GM23338 (cell line): ENCODE data around the gene ZNF23. TPM values are rescaled to one million over a fixed set of nuclear protein-coding genes. Genes with fewer than 3 reads are reported as not detected.

Experiments
- CREB1 ChIP-seq: fragments of 250-450 bp; sonication (Bioruptor Pico); IDR thresholded peaks from 2 replicates; pipeline ENCODE4 v1.5.0; 2020; ENCODE audit warnings: low read depth, mild to moderate bottlenecking, moderate library complexity
- EZH2 ChIP-seq: fragments of 200-600 bp; sonication (generic); IDR thresholded peaks from one replicate; pipeline ENCODE4 v1.8.0; 2017; ENCODE audit warnings: antibody characterized with exemption, mild to moderate bottlenecking, low read depth; ENCODE audit not compliant: unreplicated experiment
- EZH2phosphoT487 ChIP-seq: fragments of 200-600 bp; sonication (generic); IDR thresholded peaks from one replicate; pipeline ENCODE4 v1.8.1; 2018; ENCODE audit warnings: antibody characterized with exemption; ENCODE audit not compliant: unreplicated experiment
- JUNB ChIP-seq: IDR thresholded peaks from one replicate; pipeline ENCODE4 v1.6.1; 2016; ENCODE audit warnings: antibody characterized with exemption; ENCODE audit not compliant: unreplicated experiment
- NANOG ChIP-seq: IDR thresholded peaks from 2 replicates; pipeline ENCODE4 v1.6.1; 2016; ENCODE audit warnings: antibody characterized with exemption, borderline replicate concordance
- POLR2AphosphoS5 ChIP-seq: IDR thresholded peaks from 2 replicates; pipeline ENCODE4 v1.6.1; 2016; ENCODE audit warnings: antibody characterized with exemption, low read depth
- ZNF114 ChIP-seq: fragments of 250-450 bp; sonication (Bioruptor Pico); IDR thresholded peaks from 2 replicates; pipeline ENCODE4 v1.5.0; 2020; ENCODE audit warnings: mild to moderate bottlenecking, moderate library complexity
- ZNF331 ChIP-seq: fragments of 250-450 bp; sonication (Bioruptor Pico); IDR thresholded peaks from 2 replicates; pipeline ENCODE4 v1.5.0; 2020; ENCODE audit warnings: low read depth, mild to moderate bottlenecking, moderate library complexity
- polyA plus RNA-seq: library from polyadenylated mRNA; unstranded; fragments of >200 nt; fragmentation: Nextera tagmentation; extraction: Ambion mirVana; gene quantifications from 2 replicates; pipeline ENCODE4 v1.2.1, GENCODE V29; 2016
- total RNA-seq: library from RNA; depleted of rRNA; stranded (reverse); fragments of >200 nt; shearing (Covaris generic); gene quantifications from 2 replicates; pipeline ENCODE4 v1.2.3, GENCODE V29; 2014
- TF ChIP-seq, protein P1 (sequence below): fragments of 250-450 bp; sonication (Bioruptor Pico); IDR thresholded peaks from 2 replicates; pipeline ENCODE4 v1.5.0; 2020; ENCODE audit warnings: mild to moderate bottlenecking, moderate library complexity
- TF ChIP-seq, protein P2 (sequence below): IDR thresholded peaks from 2 replicates; pipeline ENCODE4 v1.6.1; 2016; ENCODE audit warnings: antibody characterized with exemption
- TF ChIP-seq, protein P3 (sequence below): IDR thresholded peaks from one replicate; pipeline ENCODE4 v1.6.1; 2018; ENCODE audit warnings: antibody characterized with exemption; ENCODE audit not compliant: unreplicated experiment

Gene ZNF23
- total and polyA plus RNA-seq, 2 experiments from 2014 or later: 8.4 to 8.8 TPM

DNA sequence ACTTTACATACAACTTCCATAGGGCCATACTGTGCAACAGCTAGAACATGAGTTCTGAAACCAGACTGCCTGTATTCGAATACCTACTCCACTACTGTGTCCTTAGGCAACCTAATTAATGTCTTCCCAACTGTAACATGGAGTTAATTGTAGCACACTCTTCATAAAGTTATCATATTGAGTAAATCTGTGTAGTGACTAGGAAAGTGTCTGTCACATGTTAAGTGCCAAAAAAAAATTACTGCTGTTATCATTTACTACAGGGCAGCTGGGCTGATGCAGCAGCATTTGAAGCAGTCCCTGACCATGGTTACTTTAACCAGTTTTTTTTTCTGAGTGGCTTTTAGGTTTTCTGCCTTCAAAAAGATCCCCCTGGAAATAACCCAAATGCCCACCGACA, 10.9 kb upstream of the ZNF23 start (continued):
- TF ChIP-seq, protein P1, sequence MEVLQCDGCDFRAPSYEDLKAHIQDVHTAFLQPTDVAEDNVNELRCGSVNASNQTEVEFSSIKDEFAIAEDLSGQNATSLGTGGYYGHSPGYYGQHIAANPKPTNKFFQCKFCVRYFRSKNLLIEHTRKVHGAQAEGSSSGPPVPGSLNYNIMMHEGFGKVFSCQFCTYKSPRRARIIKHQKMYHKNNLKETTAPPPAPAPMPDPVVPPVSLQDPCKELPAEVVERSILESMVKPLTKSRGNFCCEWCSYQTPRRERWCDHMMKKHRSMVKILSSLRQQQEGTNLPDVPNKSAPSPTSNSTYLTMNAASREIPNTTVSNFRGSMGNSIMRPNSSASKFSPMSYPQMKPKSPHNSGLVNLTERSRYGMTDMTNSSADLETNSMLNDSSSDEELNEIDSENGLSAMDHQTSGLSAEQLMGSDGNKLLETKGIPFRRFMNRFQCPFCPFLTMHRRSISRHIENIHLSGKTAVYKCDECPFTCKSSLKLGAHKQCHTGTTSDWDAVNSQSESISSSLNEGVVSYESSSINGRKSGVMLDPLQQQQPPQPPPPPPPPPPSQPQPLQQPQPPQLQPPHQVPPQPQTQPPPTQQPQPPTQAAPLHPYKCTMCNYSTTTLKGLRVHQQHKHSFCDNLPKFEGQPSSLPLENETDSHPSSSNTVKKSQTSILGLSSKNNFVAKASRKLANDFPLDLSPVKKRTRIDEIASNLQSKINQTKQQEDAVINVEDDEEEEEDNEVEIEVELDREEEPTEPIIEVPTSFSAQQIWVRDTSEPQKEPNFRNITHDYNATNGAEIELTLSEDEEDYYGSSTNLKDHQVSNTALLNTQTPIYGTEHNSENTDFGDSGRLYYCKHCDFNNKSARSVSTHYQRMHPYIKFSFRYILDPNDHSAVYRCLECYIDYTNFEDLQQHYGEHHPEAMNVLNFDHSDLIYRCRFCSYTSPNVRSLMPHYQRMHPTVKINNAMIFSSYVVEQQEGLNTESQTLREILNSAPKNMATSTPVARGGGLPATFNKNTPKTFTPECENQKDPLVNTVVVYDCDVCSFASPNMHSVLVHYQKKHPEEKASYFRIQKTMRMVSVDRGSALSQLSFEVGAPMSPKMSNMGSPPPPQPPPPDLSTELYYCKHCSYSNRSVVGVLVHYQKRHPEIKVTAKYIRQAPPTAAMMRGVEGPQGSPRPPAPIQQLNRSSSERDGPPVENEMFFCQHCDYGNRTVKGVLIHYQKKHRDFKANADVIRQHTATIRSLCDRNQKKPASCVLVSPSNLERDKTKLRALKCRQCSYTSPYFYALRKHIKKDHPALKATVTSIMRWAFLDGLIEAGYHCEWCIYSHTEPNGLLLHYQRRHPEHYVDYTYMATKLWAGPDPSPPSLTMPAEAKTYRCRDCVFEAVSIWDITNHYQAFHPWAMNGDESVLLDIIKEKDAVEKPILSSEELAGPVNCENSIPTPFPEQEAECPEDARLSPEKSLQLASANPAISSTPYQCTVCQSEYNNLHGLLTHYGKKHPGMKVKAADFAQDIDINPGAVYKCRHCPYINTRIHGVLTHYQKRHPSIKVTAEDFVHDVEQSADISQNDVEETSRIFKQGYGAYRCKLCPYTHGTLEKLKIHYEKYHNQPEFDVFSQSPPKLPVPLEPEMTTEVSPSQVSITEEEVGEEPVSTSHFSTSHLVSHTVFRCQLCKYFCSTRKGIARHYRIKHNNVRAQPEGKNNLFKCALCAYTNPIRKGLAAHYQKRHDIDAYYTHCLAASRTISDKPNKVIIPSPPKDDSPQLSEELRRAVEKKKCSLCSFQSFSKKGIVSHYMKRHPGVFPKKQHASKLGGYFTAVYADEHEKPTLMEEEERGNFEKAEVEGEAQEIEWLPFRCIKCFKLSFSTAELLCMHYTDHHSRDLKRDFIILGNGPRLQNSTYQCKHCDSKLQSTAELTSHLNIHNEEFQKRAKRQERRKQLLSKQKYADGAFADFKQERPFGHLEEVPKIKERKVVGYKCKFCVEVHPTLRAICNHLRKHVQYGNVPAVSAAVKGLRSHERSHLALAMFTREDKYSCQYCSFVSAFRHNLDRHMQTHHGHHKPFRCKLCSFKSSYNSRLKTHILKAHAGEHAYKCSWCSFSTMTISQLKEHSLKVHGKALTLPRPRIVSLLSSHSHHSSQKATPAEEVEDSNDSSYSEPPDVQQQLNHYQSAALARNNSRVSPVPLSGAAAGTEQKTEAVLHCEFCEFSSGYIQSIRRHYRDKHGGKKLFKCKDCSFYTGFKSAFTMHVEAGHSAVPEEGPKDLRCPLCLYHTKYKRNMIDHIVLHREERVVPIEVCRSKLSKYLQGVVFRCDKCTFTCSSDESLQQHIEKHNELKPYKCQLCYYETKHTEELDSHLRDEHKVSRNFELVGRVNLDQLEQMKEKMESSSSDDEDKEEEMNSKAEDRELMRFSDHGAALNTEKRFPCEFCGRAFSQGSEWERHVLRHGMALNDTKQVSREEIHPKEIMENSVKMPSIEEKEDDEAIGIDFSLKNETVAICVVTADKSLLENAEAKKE (CRISPR knock-in tag): no peak
- TF ChIP-seq ZNF331 (CRISPR knock-in tag): no peak
- TF ChIP-seq, protein P2, sequence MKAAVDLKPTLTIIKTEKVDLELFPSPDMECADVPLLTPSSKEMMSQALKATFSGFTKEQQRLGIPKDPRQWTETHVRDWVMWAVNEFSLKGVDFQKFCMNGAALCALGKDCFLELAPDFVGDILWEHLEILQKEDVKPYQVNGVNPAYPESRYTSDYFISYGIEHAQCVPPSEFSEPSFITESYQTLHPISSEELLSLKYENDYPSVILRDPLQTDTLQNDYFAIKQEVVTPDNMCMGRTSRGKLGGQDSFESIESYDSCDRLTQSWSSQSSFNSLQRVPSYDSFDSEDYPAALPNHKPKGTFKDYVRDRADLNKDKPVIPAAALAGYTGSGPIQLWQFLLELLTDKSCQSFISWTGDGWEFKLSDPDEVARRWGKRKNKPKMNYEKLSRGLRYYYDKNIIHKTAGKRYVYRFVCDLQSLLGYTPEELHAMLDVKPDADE: no peak
- no peak for TF ChIP-seq JUNB
- no peak for TF ChIP-seq CREB1 (CRISPR knock-in tag)
- TF ChIP-seq EZH2phosphoT487: no peak
- TF ChIP-seq NANOG: no peak
- TF ChIP-seq POLR2AphosphoS5: no peak
- no peak for TF ChIP-seq EZH2
- TF ChIP-seq, protein P3, sequence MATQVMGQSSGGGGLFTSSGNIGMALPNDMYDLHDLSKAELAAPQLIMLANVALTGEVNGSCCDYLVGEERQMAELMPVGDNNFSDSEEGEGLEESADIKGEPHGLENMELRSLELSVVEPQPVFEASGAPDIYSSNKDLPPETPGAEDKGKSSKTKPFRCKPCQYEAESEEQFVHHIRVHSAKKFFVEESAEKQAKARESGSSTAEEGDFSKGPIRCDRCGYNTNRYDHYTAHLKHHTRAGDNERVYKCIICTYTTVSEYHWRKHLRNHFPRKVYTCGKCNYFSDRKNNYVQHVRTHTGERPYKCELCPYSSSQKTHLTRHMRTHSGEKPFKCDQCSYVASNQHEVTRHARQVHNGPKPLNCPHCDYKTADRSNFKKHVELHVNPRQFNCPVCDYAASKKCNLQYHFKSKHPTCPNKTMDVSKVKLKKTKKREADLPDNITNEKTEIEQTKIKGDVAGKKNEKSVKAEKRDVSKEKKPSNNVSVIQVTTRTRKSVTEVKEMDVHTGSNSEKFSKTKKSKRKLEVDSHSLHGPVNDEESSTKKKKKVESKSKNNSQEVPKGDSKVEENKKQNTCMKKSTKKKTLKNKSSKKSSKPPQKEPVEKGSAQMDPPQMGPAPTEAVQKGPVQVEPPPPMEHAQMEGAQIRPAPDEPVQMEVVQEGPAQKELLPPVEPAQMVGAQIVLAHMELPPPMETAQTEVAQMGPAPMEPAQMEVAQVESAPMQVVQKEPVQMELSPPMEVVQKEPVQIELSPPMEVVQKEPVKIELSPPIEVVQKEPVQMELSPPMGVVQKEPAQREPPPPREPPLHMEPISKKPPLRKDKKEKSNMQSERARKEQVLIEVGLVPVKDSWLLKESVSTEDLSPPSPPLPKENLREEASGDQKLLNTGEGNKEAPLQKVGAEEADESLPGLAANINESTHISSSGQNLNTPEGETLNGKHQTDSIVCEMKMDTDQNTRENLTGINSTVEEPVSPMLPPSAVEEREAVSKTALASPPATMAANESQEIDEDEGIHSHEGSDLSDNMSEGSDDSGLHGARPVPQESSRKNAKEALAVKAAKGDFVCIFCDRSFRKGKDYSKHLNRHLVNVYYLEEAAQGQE: no peak
- TF ChIP-seq ZNF114: no peak
